ENCODE measurements around the gene LHX3.

GRCh38 chr9:136204145-136204805 is 653 bp downstream of the LHX3 start:
- TF ChIP-seq CTCF (conservative IDR thresholded peaks at IDR 0.05; ENCODE audit: low read depth, low read length) = no peak
- no peak for TF ChIP-seq EZH2 (IDR thresholded peaks at IDR 0.05; ENCODE audit: borderline replicate concordance, low read depth, low read length, poor library complexity, severe bottlenecking)

Measured in A673 (cell line).